Measurements from ENCODE around the gene ZNF140. TPM values are rescaled to one million over a fixed set of nuclear protein-coding genes. Genes with fewer than 3 reads are reported as not detected.

The ZNF140 gene
- total RNA-seq, 4 donors from 2014 or later = 5.4 to 14.5 (median 9.0) TPM

- intact Hi-C loops (cut with DNase I; ENCODE audit: low total_unique reads) = no loop called here
- H3K27ac ChIP-seq = no peak overlapping the region
- no peaks in the 10 kb centered on the region for H3K4me1 ChIP-seq
- ATAC-seq (no peak), DNase-seq (no peak)
- H3K36me3 ChIP-seq = peaks cover 20 to 95% of the 10 kb centered on the region in 2 donors
- H3K27me3 ChIP-seq = peaks cover 0 to 3% (median 0%) of the 10 kb centered on the region in 3 donors
- peak overlapping the region in 1 of 4 donors; percentile 35 for H3K4me3 ChIP-seq
- in situ Hi-C loops (cut with MboI; ENCODE audit: low sequenced_read_pairs in 4 of 4) = no loop called here
- peaks cover 51 to 100% (median 69%) of the 10 kb centered on the region in 3 donors for H3K9me3 ChIP-seq
- TF ChIP-seq CTCF (IDR thresholded peaks at IDR 0.05 in 4 of 5, conservative IDR thresholded peaks at IDR 0.05 in 1 of 5) (no peak), POLR2A (IDR thresholded peaks at IDR 0.05) (no peak)
Observed at GRCh38 chr12:133120385-133121191, 39.9 kb downstream of the ZNF140 start.

GRCh38 chr12:133124674-133125073 is 44.0 kb downstream of the ZNF140 start:
- ATAC-seq = no peak
- peaks cover 19 to 94% (median 58%) of the 10 kb centered on the region in 3 donors for H3K9me3 ChIP-seq
- H3K4me1 ChIP-seq = peaks cover 2 to 6% of the 10 kb centered on the region in 2 donors
- DNase-seq = no peak
- peaks cover 0 to 3% (median 0%) of the 10 kb centered on the region in 3 donors for H3K27me3 ChIP-seq
- intact Hi-C loops (cut with DNase I; ENCODE audit: low total_unique reads) = no loop called here
- in situ Hi-C loops (cut with MboI; ENCODE audit: low sequenced_read_pairs in 4 of 4) = loop anchor here in 2 of 4 donors (5.0 kb wide), 1 partner anchor 42 kb away; the partner anchor contains the start of gene ZNF140 (in 2 of the 2)
- no peak overlapping the region for H3K27ac ChIP-seq
- H3K4me3 ChIP-seq = no peak overlapping the region
- peaks cover 17 to 88% of the 10 kb centered on the region in 2 donors for H3K36me3 ChIP-seq
- no peak for TF ChIP-seq CTCF (IDR thresholded peaks at IDR 0.05 in 4 of 5, conservative IDR thresholded peaks at IDR 0.05 in 1 of 5)
- TF ChIP-seq POLR2A (IDR thresholded peaks at IDR 0.05) = no peak

- peak in 1 of 2 donors; percentile 1 for DNase-seq
- H3K9me3 ChIP-seq = peaks cover 0 to 61% (median 29%) of the 10 kb centered on the region in 3 donors
- no peaks in the 10 kb centered on the region for H3K27me3 ChIP-seq
- in situ Hi-C loops (cut with MboI; ENCODE audit: low sequenced_read_pairs in 4 of 4) (loop anchor here in 2 of 4 donors (5.0 kb wide), 1 partner anchor 47 kb away; the partner anchor contains the start of gene ZNF140 (in 2 of the 2)), intact Hi-C loops (cut with DNase I; ENCODE audit: low total_unique reads) (loop anchor here (1.0 to 2.0 kb wide), 7 partner anchors 49 to 369 kb away; partner anchors contain the start of genes ANKLE2, ZNF140, ZNF26 and ZNF268)
- H3K36me3 ChIP-seq = peaks cover 0 to 71% of the 10 kb centered on the region in 2 donors
- H3K4me1 ChIP-seq = peaks cover 9 to 10% of the 10 kb centered on the region in 2 donors
- peak overlapping the region; percentile 88 to 98 (median 95) for H3K27ac ChIP-seq
- peak; percentile 1 to 28 for ATAC-seq
- TF ChIP-seq CTCF (IDR thresholded peaks at IDR 0.05 in 4 of 5, conservative IDR thresholded peaks at IDR 0.05 in 1 of 5) (no peak), POLR2A (IDR thresholded peaks at IDR 0.05) (no peak)
- peak overlapping the region; percentile 74 to 98 (median 91) for H3K4me3 ChIP-seq
Observed at GRCh38 chr12:133129368-133130037, 48.8 kb downstream of the ZNF140 start.

- Histone ChIP-seq H3K4me3 (peak within 1 kb of the TSS; percentile 74 to 98 (median 91)), H3K4me1 (peaks cover 9 to 10% of the 10 kb centered on the region in 2 donors), H3K9me3 (peaks cover 0 to 59% (median 29%) of the 10 kb centered on the region in 3 donors), H3K27ac (peak within 1 kb of the TSS; percentile 88 to 98 (median 95)), H3K27me3 (no peaks in the 10 kb centered on the region), H3K36me3 (peaks cover 0 to 71% of the 10 kb centered on the region in 2 donors)
- intact Hi-C loops (cut with DNase I; ENCODE audit: low total_unique reads) = loop anchor here (1.0 to 2.0 kb wide), 7 partner anchors 50 to 369 kb away; partner anchors contain the start of genes ANKLE2, ZNF140, ZNF26 and ZNF268
- ATAC-seq (peak; percentile 96 to 97), DNase-seq (peak; percentile 90 to 94)
- TF ChIP-seq POLR2A (IDR thresholded peaks at IDR 0.05) (peak; percentile 74 to 88), CTCF (IDR thresholded peaks at IDR 0.05 in 4 of 5, conservative IDR thresholded peaks at IDR 0.05 in 1 of 5) (peak in 2 of 5 experiments; percentile 8 to 22)
- in situ Hi-C loops (cut with MboI; ENCODE audit: low sequenced_read_pairs in 4 of 4) = no loop called here
Observed at GRCh38 chr12:133130038-133130807, 49.5 kb downstream of the ZNF140 start, which contains the start of the genes ZNF10 and ZNF891. Gene ZNF10 (plus strand): TSS chr12:133130627. CDS start chr12:133144493, 13,866 bp downstream. Gene ZNF891 (minus strand): TSS chr12:133130274. CDS start chr12:133121918, 8,356 bp downstream.
